RWPE2 (cell line): ENCODE measurements around the gene ARHGEF2.

Experiments
- ATAC-seq: fragments of 200-7000 bp; cut with Tn5 transposase; 3 replicates; pipeline ENCODE4 v1.9.1; 2021; ENCODE audit warnings: low read depth
- DNase-seq: peaks from one replicate; pipeline ENCODE4 v3.0.0-alpha.2; 2020; ENCODE audit warnings: low spot score
- H3K27ac ChIP-seq: fragments of 450-650 bp; 2 replicates; pipeline ENCODE4 v1.5.1; 2017; ENCODE audit warnings: mild to moderate bottlenecking; ENCODE audit not compliant: poor library complexity, severe bottlenecking
- H3K27me3 ChIP-seq: fragments of 250-450 bp; sonication (Bioruptor Pico); 2 replicates; pipeline ENCODE4 v1.5.1; 2021; ENCODE audit warnings: mild to moderate bottlenecking, moderate library complexity; ENCODE audit not compliant: insufficient read depth, poor library complexity, severe bottlenecking
- H3K36me3 ChIP-seq: fragments of 250-450 bp; sonication (Bioruptor Pico); 2 replicates; pipeline ENCODE4 v1.5.1; 2020; ENCODE audit warnings: low read depth, mild to moderate bottlenecking, moderate library complexity
- H3K4me1 ChIP-seq: fragments of 250-450 bp; sonication (Bioruptor Pico); 2 replicates; pipeline ENCODE4 v1.5.1; 2021; ENCODE audit warnings: mild to moderate bottlenecking, moderate library complexity; ENCODE audit not compliant: insufficient read depth, poor library complexity, severe bottlenecking
- H3K4me3 ChIP-seq: fragments of 250-450 bp; sonication (Bioruptor Pico); 2 replicates; pipeline ENCODE4 v1.5.1; 2021; ENCODE audit warnings: mild to moderate bottlenecking, moderate library complexity; ENCODE audit not compliant: severe bottlenecking
- H3K9me3 ChIP-seq: fragments of 250-450 bp; sonication (Bioruptor Pico); 2 replicates; pipeline ENCODE4 v1.5.1; 2021; ENCODE audit warnings: mild to moderate bottlenecking, moderate library complexity; ENCODE audit not compliant: severe bottlenecking
- TF ChIP-seq, protein P1 (sequence below): fragments of 450-650 bp; IDR thresholded peaks from one replicate; pipeline ENCODE4 v1.5.1; 2017; ENCODE audit warnings: mild to moderate bottlenecking, moderate library complexity; ENCODE audit not compliant: poor library complexity, severe bottlenecking

The ARHGEF2 gene

DNA sequence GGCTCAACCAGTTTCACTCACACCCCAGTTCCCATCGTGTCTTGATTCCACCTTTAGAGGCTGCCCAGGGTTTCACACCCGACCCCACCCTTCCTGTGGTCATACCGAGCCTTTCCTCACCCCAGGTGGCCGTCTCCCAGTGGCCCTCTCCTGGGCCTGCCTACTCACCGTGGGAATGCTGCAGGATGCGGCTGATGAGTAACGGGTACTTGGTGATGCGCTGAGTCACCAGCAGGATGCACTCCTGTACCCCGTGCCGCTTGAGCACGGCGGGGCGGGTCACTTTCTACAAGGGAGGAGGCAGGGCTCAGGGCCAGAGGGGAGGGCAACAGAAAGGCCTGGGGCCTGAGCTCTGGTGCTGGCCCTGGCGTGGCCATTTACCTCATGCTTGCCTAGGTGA, 16.4 kb downstream of the ARHGEF2 start:
- no peaks in the 10 kb centered on the region for H3K27me3 ChIP-seq
- peaks cover 22% of the 10 kb centered on the region for H3K4me1 ChIP-seq
- H3K36me3 ChIP-seq = peaks cover 95% of the 10 kb centered on the region
- DNase-seq (peak; percentile 99), ATAC-seq (peak; percentile 97)
- no peaks in the 10 kb centered on the region for H3K9me3 ChIP-seq
- no peak overlapping the region for H3K4me3 ChIP-seq
- TF ChIP-seq, protein P1, sequence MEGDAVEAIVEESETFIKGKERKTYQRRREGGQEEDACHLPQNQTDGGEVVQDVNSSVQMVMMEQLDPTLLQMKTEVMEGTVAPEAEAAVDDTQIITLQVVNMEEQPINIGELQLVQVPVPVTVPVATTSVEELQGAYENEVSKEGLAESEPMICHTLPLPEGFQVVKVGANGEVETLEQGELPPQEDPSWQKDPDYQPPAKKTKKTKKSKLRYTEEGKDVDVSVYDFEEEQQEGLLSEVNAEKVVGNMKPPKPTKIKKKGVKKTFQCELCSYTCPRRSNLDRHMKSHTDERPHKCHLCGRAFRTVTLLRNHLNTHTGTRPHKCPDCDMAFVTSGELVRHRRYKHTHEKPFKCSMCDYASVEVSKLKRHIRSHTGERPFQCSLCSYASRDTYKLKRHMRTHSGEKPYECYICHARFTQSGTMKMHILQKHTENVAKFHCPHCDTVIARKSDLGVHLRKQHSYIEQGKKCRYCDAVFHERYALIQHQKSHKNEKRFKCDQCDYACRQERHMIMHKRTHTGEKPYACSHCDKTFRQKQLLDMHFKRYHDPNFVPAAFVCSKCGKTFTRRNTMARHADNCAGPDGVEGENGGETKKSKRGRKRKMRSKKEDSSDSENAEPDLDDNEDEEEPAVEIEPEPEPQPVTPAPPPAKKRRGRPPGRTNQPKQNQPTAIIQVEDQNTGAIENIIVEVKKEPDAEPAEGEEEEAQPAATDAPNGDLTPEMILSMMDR = peak; percentile 51
- H3K27ac ChIP-seq = peak overlapping the region; percentile 86

DNA sequence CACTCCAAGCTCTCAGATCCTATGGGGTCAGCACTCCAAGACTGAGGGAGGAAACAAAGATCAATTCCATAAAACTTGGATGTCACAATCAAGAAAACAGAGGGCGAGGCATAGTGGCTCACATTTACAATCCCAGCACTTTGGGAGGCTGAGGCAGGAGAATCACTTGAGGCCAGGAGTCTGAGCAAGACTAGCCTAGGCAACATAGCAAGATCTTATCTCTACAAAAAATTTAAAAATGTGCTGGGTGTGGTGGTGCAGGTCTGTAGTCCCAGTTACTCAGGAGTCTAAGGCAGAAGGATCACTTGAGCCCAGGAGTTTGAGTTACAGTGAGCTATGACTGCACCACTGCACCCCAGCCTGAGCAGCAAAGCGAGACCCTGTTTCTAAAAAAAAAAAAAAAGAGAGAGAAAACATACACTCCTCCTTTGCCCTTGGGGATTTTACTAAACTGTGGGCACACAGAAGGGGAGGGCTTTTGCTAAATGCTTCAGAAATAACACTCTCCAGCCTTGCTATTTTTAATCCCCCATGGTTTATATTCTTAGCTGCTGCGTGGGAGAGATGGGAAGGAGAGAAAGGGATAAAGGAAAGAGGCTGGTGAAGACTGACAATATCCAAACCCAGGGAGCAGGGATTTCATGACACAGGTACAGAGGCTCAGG, 18.1 kb downstream of the ARHGEF2 start:
- TF ChIP-seq, protein P1 = no peak
- peaks cover 95% of the 10 kb centered on the region for H3K36me3 ChIP-seq
- DNase-seq (no peak), ATAC-seq (no peak)
- no peaks in the 10 kb centered on the region for H3K27me3 ChIP-seq
- no peaks in the 10 kb centered on the region for H3K9me3 ChIP-seq
- no peak overlapping the region for H3K4me3 ChIP-seq
- H3K4me1 ChIP-seq = peaks cover 22% of the 10 kb centered on the region
- H3K27ac ChIP-seq = peak overlapping the region; percentile 86

DNA sequence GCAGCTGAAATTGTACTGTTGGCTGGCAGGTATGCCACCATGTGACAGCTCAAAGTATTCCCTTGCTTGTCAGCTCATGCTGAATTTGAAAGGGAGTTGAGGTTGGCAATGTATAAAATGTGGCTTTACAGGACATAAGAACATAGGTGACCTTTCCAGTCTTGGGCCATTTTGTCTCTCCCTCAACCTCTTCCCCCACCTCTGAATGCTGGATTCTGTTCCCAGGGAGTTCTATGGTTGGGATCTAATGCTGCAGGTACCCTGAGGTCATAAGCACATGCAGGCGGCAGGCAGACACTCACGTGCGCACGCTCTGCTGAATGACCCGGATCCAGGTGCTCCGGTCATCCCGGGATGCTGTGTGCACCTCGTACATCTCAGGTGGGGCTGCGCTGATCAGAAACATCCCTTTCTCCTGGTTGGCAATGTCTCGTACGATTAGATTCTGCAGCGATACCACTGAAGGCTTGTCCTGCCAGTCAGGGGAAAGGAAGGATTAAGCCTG, 20.9 kb downstream of the ARHGEF2 start:
- TF ChIP-seq, protein P1 = no peak
- DNase-seq = no peak
- Histone ChIP-seq H3K9me3 (no peaks in the 10 kb centered on the region), H3K4me1 (peaks cover 15% of the 10 kb centered on the region), H3K36me3 (peaks cover 94% of the 10 kb centered on the region), H3K27ac (no peak overlapping the region), H3K4me3 (no peak overlapping the region), H3K27me3 (no peaks in the 10 kb centered on the region)
- no peak for ATAC-seq

DNA sequence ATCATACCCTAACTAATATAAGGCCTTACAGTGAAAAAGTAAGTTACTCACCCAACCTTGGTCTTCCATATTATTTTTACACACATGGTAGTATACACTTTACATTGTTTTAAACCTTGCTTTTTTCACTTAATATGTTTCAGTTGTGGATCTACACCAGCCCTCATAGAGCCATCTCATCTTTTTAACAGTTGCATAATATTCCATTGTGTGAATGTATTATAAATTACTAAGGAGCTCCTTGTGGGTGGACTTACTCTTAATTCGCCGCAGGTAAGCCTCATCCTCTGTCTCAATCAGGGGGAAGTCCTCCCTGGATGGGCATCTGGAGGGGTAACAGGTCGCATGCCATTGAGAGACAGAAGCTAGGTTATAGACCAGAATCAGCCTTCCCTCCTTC, 23.7 kb downstream of the ARHGEF2 start:
- H3K4me1 ChIP-seq = no peaks in the 10 kb centered on the region
- DNase-seq (no peak), ATAC-seq (no peak)
- H3K36me3 ChIP-seq = peaks cover 96% of the 10 kb centered on the region
- TF ChIP-seq, protein P1 = no peak
- no peaks in the 10 kb centered on the region for H3K9me3 ChIP-seq
- no peak overlapping the region for H3K27ac ChIP-seq
- no peaks in the 10 kb centered on the region for H3K27me3 ChIP-seq
- no peak overlapping the region for H3K4me3 ChIP-seq

DNA sequence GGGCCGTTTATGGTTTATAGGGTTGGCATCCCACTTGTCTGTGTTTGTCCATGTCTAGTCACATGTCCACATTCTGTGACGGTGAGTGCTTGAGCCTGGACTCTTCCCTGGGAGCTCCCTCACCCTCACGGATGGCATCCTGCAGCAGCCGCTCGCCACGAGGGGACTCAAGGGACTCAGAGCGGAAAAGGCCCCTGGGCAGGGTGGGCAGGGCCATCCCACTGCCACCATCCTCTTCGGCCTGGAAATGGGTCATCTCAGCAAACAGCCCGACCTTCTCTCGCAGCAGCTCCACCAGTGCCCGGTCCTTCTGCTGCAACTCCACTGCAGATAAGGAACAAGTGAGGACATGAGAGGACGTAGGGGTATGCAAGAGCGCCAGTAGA, 25.8 kb downstream of the ARHGEF2 start:
- DNase-seq = no peak
- ATAC-seq = no peak
- no peaks in the 10 kb centered on the region for H3K27me3 ChIP-seq
- H3K4me3 ChIP-seq = no peak overlapping the region
- peaks cover 96% of the 10 kb centered on the region for H3K36me3 ChIP-seq
- no peaks in the 10 kb centered on the region for H3K9me3 ChIP-seq
- H3K27ac ChIP-seq = no peak overlapping the region
- TF ChIP-seq, protein P1 = no peak
- no peaks in the 10 kb centered on the region for H3K4me1 ChIP-seq
